Activated CD8-positive, alpha-beta memory T cell treated with anti-CD3 and anti-CD28 coated beads for 48 hours (primary cell): ENCODE data around the gene EML1.

Source experiments
- DNase-seq, 3 experiments: peaks; one replicate each; pipeline ENCODE4 v3.0.0-alpha.2; 2020; ENCODE audit warnings: low read depth in 2 of 3, low spot score in 2 of 3

EML1 gene

GRCh38 chr14:99952453-99952852 lies 159.2 kb downstream of the EML1 start:
- DNase-seq: no peak

GRCh38 chr14:99955826-99956455 lies 162.7 kb downstream of the EML1 start:
- DNase-seq: no peak

- no peak for DNase-seq
Measured at GRCh38 chr14:99958380-99958779, 165.2 kb downstream of the EML1 start.

- no peak for DNase-seq
Measured at GRCh38 chr14:99961826-99962518, 168.8 kb downstream of the EML1 start.

GRCh38 chr14:99964979-99965378 lies 171.8 kb downstream of the EML1 start:
- DNase-seq: no peak

GRCh38 chr14:99966037-99966835 lies 173.0 kb downstream of the EML1 start:
- no peak for DNase-seq

- no peak for DNase-seq
Measured at GRCh38 chr14:99966912-99967311, 173.7 kb downstream of the EML1 start.

- DNase-seq: no peak
Measured at GRCh38 chr14:99968191-99968920, 175.1 kb downstream of the EML1 start.

GRCh38 chr14:99968941-99969340 lies 175.7 kb downstream of the EML1 start:
- no peak for DNase-seq

- no peak for DNase-seq
Measured at GRCh38 chr14:99969673-99970322, 176.6 kb downstream of the EML1 start.

GRCh38 chr14:99971087-99971940 lies 178.1 kb downstream of the EML1 start:
- peak; percentile 62 to 74 (median 65) for DNase-seq

- DNase-seq: peak in 2 of 3 experiments; percentile 12 to 22
Measured at GRCh38 chr14:99971941-99972747, 178.9 kb downstream of the EML1 start.

GRCh38 chr14:99972748-99973466 lies 179.7 kb downstream of the EML1 start:
- no peak for DNase-seq

GRCh38 chr14:99975190-99975589 lies 182.0 kb downstream of the EML1 start:
- DNase-seq: no peak

GRCh38 chr14:99976021-99976420 lies 182.8 kb downstream of the EML1 start:
- DNase-seq: no peak

- DNase-seq: no peak
Measured at GRCh38 chr14:99976681-99977080, 183.5 kb downstream of the EML1 start.

GRCh38 chr14:99980299-99980698 lies 187.1 kb downstream of the EML1 start:
- no peak for DNase-seq

- no peak for DNase-seq
Measured at GRCh38 chr14:99981806-99982205, 188.6 kb downstream of the EML1 start.
